GM21526 (cell line): ENCODE data around the gene TMPRSS5.
"Not testable (repeated sequence)": the region's sequence is repeated elsewhere in the genome, so short reads cannot be mapped to it uniquely, and the experiment has no call there.

ENCODE experiments used
- ATAC-seq: cut with Tn5 transposase; IDR thresholded peaks from one replicate; pipeline ENCODE4 v1.9.1; 2021; ENCODE audit warnings: moderate library complexity; ENCODE audit not compliant: unreplicated experiment, low FRiP score

The TMPRSS5 gene

DNA sequence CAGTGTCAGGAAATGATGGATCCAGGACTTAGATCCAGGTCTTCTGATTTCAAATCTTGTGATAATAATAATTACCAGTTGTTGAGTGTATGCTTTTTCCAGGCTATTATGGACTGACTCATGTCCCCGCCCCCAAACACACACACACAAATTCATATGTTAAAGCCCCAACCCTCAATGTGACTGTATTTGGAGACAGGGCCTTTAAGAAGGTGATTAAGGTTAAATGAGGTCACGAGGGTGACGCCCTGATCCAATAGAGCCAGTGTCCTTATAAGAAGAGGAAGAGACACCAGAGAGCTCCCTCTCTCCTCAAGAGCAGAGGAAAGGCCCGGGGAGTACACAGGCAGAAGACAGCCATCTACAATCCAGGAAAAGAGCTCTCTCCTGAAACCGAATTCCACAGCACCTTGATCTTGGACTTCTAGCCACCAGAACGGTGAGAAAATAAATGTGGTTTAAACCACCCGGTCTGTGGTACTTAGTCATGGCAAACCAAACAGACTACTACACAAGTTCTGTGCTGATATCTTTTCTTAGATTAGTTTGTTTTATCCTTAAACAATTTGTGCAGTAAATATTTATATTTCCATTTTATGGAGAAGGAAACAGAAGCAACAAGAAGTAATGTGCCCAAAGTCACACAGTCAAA is 8.2 kb downstream of the TMPRSS5 start:
- no peak for ATAC-seq

DNA sequence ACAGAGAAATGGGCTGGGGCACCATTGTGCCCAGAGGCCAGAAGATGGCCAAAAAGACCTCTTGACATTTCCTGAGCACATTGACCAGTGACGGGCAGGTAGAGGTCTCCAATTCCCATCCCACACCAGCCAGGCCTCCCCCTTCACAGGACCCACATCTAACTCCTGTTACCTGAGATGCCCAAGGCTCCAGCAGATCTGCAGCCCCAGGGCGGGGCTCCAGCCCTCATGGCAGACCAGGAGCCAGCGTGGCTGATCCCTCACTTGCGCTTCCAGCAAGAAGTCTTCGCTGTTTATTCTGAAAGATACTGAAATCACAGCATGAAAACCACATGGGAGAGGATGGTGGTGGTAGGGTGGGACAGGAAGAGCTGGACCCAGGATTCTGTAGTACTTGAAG is 9.0 kb downstream of the TMPRSS5 start:
- ATAC-seq, result no peak

DNA sequence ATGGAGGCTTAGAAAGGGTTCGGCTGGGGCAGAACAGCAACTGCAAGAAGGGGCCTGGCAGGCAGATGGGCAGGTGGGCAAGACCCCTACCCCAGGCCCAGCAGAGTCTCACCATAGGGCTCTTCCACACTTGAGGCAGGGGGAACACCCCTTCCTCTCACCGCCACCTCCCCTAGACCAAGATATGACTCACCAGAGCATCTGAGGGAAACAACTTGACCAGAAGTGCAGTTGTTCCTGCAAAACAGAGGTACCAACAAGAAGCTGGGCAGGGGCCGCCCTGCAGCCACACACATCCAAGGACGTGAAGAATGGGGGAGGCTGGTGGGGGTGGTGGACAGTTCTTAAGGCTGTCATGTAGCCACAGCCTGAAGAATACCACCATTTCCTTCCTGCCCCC is 10.9 kb downstream of the TMPRSS5 start:
- no peak for ATAC-seq

DNA sequence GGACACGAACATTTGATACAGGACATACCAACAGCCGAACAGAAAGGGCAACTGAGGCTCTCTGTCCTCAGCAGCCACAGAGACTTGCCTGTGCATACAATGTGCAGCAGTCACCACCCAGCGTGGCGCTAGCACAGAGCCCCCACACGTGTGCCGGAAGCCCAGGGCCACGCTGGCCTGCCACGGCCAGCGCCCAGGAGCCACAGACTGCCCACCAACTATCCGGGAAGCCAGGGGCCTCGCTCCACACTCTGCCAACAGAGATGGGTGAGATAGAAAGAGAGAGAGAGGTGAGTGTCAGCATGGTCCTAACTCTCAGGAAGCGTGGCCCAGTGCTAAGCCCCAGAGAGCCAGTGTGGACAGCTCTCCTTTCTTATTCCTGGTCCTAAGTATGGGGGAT is 11.7 kb downstream of the TMPRSS5 start:
- no peak for ATAC-seq

DNA sequence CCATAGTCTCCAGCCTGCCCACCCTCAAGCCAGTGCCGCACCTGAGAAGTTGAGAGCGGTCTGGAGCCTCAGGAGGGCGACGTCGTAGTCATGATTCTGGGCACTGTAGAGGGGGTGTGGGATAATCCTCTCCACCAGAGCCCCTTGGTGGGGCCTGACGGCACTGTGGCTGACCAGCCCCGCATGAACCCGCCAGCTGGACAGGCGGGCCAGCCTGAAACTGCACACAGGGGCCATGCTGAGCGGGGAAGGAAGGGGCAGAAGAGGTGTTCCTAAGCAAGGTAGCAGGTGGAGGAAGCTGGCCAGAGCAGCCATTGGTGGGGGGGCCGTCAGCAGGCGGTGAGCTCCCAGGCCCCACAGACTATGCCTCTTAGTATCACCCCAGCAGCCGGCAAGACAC is 13.1 kb downstream of the TMPRSS5 start:
- ATAC-seq, result no peak

DNA sequence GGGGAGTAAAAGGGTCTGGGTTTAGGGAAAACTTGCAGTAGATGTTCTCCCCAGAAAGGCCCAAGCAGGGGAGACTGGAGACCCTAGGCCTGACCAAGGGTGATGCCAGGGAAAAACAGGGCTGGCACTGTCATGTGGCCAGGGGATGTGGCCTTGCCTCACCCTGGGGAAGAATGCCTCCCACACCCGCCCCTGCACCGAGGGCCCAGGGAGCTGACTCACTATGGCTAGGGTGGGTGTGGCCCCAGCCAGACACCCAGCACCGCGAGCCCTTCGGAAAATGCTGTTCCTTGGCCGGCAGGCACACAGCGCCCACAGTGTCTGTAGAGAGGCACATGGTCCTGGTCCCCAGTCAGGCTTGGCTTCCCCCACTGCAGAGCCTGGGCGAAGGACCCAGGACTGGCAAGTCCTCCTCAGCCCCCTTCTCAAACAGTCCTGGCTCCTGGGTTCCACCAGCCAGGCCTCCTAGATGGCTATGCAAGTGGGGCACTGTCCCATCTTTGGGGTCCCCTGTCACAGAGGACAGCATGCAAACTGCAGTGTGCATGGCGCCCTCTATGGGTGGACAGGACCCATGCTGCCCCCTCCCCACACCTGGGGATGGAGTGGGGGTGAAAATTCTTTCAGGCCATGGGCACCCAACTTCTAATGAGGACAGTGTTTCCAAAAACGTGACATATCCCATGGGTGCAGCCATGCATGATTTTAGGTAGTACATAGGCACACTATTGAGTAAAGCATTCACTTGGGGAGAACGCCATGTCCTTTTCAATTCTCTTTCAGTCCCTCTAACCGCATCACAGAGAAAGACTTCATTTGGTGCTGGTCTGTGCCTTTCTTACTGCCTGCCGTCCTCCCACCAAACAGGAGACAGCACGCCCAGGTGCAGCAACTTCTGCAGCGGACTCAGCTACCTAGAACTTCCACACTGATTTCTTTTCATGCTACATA is 15.2 kb downstream of the TMPRSS5 start:
- no peak for ATAC-seq

DNA sequence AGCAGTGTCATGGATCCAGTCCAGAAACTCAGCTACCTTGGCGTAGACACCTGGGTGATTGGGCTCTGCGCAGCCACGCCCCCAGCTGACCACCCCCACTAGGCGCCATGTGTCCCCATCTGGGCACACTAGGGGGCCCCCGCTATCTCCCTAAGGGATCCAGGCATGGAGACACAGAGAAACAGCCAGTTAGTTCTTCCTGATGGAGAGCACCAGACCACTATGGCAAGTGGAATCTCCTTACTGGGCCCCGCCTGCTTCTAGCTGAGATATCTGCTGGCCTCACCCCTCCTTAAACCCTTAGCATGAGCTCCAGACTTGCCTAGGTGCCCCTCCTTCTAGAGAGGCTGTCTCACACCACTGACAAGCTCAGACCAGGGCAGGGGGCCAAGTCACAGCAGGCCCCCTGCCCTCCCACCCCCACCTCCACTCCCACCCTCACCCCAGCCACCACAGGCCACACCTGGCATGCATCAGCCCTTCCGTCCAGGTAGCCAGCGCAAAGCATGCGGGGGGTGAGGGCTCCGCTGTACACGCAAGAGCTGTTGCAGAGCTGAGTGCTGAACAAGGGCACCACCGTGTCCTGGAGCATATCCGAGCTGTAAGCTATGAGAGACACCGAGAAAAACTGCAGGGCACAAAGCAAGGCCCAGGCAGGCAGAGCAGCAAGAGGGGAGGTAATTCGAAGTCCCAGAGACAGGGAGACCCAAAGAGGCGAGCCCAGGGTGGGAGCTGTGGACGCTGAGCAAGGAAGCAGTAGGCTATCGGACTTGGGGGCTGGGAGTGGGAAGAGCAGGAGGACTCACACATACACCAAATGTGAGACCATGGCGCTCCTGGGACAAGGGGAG is 16.1 kb downstream of the TMPRSS5 start:
- ATAC-seq, result no peak

DNA sequence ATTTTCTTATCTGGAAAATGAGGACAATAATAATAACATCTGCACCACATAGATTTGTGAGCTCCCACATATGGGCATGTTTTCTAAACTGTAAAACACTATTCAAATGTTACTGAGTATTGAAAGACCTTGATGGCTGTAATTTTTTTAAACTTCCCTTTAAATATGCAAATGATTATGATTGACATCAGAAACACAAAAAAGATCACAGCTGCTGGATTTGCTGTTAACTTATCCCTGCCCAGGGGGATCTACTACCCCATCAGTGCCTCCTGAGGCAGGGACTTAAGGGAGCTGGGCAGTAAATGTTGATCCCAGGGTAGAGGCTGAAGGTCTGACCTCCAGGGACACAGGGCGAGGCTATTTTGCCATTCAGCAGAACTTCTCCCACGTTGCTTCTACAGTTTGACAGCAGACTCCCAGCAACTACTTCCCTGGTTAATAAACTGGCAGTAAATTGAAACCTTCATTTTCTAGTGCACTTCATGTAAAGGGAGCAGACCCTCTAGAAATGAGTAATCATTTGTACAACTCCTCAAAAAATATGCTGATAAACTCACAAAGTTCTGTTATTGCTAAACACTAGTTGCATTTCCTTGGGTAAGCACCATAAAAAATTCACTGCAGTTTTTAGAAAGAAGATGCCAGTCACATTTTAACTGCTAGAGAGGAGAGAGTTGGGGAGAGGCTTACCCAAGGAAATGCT is 20.3 kb downstream of the TMPRSS5 start:
- ATAC-seq, result no peak

DNA sequence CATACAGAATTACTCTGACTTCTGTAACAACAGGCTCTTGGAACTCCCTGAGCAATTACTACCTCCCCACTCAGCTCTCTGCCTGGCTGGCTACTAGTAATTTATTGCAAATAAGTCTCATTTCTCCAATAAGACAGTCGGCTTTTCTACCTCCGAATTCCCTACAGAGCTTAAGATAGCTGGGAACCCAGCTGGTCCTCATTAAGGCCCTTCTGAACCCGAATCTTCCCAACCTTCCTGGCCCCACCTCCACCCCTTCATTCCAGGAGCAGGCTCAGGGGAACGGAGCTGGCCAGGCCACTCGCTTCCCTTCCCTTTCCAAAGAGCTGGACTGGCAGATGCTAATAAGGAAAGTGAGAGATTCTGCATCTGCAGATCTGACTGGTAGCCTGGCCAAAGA is 21.6 kb downstream of the TMPRSS5 start:
- no peak for ATAC-seq

DNA sequence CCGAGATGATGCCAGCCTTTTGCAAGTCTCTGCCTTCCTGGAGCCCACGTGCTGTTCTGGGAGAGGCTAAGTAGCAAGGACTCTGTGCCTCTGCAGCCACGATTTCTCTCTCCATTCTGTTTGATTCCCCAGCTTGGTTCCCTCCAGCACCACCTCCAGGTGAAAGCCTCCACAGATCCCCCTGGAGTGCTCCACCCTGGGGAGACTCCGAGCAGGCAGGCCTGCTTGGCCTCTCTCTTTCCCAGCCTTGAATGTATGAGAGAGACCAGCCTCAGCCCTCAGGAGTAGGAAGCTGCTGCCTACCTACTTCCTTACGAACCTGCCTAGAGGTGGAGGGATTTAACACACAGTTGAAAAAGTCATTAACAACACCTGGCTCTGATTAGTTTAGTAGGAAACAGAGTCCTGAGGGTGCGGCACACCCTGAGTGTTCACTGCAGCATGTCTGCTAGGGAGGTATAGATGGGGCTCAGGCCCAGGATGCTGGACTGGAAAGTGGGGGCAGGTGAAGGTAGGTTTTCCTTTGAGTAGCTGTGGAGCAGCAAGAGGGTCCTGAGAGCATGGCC is 22.5 kb downstream of the TMPRSS5 start:
- ATAC-seq, result no peak

DNA sequence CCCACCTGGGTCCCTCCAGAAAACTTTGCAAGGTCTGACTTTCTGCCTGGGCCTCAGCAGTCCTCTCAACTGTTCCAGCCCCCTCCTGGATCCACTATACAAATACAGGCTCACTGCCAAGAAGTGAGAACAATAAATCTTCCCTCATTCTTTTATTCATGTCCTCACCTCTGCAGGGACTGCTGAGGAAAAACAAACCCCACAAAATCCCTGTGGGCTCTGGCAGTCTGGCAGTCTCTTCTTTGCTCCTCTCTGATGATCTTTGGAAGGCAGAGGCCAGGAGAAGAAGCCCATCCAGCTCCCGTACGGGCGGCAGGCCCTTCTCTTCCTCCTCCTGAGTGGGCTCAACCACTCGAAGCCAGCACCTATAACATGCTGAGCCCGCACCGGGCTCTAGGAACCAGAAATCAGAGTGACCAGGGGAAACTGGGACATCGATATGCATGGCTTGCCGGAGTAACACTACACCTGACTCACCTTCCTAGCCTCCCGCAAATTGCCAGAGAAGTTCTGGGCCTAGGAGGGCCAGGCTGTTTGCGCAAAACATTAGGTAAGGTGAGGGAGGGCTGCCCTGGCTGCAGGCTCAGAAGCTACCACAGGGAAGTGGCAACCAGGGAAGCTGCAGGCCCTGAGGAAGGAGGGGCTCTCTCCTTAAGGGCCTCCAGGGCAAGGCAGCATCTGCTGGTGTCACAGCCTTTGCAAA is 24.2 kb downstream of the TMPRSS5 start:
- ATAC-seq, result no peak

DNA sequence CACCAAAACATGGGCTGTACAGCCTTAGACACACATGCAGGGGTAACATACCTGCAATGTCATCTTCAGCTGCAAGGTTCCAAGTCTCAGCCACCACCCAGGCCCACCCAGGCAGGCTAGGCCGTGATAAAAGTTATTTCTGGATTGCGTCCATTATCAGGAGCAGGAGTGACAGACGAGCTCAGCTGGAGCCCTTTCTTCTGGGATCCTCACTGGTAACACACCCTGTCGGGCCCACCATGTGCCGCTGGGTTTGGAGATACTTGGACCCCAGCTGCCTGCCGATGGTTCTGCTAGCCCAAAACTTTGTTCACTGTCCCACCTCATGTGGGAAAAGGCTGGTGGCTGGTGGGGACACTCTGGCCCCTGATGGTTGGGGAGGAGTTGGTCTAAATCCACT is 24.8 kb downstream of the TMPRSS5 start:
- no peak for ATAC-seq

DNA sequence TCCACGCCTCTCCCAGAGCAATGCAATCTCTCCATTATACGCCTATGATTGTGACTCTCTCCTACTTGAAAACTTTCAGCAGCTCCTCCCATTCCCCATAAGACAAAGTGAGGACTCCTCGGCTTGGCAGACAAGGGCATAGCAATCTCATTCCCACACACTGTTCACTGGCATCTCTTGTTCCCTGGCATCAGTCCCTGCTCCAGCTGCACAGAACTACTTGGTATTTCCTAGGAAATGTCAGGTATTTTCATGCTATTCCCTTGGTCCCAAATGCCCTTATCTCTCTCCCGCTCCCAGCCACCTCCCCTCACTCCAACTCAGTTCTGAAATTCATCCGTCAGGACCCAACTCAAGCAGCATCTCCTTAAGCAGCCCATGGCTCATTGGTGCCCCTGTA is 28.4 kb downstream of the TMPRSS5 start:
- no peak for ATAC-seq

DNA sequence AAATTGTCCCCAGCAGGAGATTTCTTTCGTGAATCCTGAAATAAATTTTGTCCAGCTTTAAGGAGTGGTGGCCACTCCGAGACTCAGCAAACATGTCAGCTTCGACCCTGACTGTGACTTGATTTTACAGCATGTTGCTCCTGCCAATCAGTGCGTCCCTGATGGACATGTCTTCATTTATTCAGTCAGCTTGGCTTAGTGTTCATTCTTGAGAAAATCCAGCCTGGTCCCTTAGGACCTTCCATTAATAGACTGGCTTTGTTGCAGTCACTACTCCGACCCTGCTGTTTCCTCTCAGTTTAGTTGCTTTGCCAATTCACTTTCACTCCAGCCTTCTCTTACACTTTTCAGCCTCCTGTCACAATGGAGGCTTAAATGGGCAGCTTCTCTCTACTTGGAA is 30.5 kb downstream of the TMPRSS5 start:
- no peak for ATAC-seq

DNA sequence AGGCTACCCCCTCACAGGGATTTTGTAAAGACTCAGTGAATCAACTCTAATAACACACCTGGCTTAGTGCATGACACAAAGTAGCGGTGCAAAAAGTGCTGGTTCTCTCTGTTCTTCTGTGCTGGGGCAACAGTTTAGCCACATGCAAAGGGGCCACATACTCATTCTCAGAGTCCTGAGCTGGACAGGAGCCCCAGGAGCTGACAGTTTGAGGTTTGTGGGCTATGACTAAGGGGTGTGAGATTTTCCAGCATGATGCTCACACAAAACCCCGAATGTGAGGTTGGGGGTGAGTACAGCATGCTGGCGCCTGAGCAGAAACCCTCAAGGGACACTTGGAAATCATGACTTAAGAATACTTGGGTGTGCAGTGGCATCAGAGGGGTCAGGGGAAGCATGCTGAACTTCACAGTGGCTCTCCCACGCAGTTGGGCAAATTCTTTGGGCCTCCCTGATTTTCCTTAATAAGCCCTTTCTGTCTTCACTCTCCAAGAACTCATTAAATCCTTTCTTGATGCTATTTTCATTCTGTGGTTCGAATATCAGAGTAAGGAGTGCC is 31.0 kb downstream of the TMPRSS5 start:
- ATAC-seq, result no peak

DNA sequence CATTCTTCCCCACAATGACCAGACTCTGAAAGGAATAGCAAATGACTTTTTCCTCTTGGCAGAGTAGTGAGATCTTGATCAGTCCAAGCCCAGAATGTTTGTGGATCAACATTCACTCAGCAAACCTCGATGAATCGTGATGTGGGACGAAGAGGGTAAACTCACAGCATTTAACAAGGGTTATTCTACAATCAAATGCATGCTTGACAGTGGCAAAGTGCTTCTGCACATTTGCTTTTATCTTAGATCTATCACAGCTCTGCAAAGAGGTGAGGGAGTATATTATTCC is 31.8 kb downstream of the TMPRSS5 start:
- no peak for ATAC-seq

DNA sequence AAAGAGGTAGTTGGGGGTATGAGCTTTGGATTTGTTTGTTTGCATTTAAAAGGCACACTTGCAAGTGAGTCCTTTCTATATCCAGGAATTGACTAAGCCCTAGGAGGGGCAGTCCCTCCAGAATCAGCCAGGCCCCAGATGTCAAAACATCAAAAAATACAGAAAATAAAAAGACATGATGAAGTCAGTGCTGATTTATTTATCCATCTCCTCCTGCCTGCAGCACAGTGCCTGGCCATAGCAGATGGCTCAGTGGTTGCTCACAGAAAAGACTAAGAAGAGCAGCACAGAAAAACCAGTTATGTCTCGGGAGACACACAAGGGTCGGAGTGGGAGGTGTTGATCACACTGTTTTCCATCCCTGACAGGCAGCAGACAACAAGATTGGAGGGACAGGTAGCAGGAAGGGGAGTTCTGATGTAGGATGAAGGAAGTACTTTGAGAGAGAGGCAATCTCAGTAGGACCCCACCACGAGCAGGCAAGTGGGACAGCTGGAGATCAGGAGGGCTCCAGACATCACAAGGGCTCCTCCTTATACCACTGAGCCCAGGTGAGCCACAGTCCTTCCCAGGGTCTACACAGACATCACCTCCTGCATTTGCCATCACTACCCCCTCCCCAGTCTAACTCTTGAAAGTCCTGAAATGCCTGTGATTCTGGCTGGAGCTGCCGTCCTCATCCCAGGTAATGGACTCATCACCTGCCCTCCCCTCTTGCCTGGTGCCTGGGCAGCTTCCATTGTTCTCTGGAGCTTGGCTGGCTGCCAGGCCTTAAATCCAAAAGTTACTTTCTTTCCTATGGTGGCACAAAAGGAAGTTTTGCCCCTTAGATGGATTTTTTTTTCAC is 32.3 kb downstream of the TMPRSS5 start:
- ATAC-seq, result no peak

DNA sequence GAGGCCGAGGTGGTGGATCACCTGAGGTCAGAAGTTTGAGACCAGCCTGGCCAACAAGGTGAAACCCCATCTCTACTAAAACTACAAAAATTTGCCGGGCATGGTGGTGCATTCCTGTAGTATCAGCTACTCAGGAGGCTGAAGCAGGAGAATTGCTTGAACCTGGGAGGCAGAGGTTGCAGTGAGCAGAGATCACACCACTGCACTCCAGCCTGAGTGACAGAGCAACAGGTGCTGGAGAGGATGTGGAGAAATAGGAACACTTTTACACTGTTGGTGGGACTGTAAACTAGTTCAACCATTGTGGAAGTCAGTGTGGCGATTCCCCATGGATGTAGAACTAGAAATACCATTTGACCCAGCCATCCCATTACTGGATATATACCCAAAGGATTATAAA is 34.2 kb downstream of the TMPRSS5 start:
- ATAC-seq, result not testable (repeated sequence)

DNA sequence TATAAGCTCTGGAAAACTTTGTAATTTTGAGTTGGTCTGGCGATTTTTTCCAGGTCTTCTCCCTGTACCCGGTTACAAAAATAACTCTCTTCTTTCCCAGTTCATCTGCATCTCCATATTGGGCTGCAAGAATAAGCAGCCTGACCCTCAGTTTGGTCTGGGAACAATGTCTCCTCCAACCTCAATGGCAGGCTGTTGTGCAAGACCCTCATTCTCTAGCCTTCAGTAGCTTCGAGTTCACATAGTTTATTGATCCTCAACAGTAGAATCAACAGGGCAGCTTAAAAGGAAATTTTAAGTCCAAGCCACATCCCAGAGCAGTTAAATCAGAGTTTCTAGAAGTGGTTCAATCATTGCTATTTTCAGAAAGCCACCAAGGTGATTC is 35.3 kb downstream of the TMPRSS5 start:
- no peak for ATAC-seq
